CD14-positive monocyte (primary cell): ENCODE results near the gene BUD31. TPM values are rescaled to one million over a fixed set of nuclear protein-coding genes. Genes with fewer than 3 reads are reported as not detected.

Experiments used
- DNase-seq, 3 donors: peaks; one replicate each; pipeline ENCODE4 v3.0.0-alpha.2; 2011 to 2022
- H2AFZ ChIP-seq: 2 replicates; pipeline ENCODE4 v1.6.0; 2012; ENCODE audit warnings: mild to moderate bottlenecking, low read depth, low read length, inconsistent platforms; ENCODE audit not compliant: insufficient read depth, poor library complexity, severe bottlenecking
- H3K27ac ChIP-seq, 2 donors: 1 replicate in 1 of 2; 2 replicates in 1 of 2; pipeline ENCODE4 v1.5.1; 2012 to 2013; ENCODE audit warnings: low read length in 2 of 2, control low read depth in 1 of 2, inconsistent platforms in 1 of 2, low read depth in 1 of 2, mild to moderate bottlenecking in 1 of 2
- H3K27me3 ChIP-seq, 2 donors: one replicate each; pipeline versions ENCODE4 v1.6.0 to v1.6.1; 2011 to 2013; ENCODE audit warnings: low read length in 2 of 2; ENCODE audit not compliant: control insufficient read depth in 2 of 2, insufficient read depth in 2 of 2
- H3K36me3 ChIP-seq, 2 donors: replicated peaks in 1 of 2; 1 replicate in 1 of 2; 2 replicates in 1 of 2; pipeline versions ENCODE4 v1.5.1 to v1.6.1; 2012 to 2013; ENCODE audit warnings: low read length in 2 of 2, control low read depth in 1 of 2, inconsistent platforms in 1 of 2, mild to moderate bottlenecking in 1 of 2; ENCODE audit not compliant: insufficient read depth in 2 of 2, control insufficient read depth in 1 of 2
- H3K4me1 ChIP-seq, 2 donors: 1 replicate in 1 of 2; 2 replicates in 1 of 2; pipeline versions ENCODE4 v1.5.1 to v1.6.1; 2012 to 2013; ENCODE audit warnings: low read length in 2 of 2, control low read depth in 1 of 2, inconsistent platforms in 1 of 2, mild to moderate bottlenecking in 1 of 2, moderate library complexity in 1 of 2; ENCODE audit not compliant: insufficient read depth in 2 of 2, control insufficient read depth in 1 of 2
- H3K4me2 ChIP-seq: replicated peaks from 2 replicates; pipeline ENCODE3; 2012; ENCODE audit warnings: low read length, moderate library complexity, mild to moderate bottlenecking; ENCODE audit not compliant: poor library complexity, severe bottlenecking; ENCODE audit errors: extremely low read depth
- H3K4me3 ChIP-seq, 3 experiments: fragments of 200-600 bp in 1 of 3; sonication (generic) in 1 of 3; replicated peaks in 1 of 3; 1 replicate in 2 of 3; 2 replicates in 1 of 3; pipeline ENCODE4 v1.5.1; 2011 to 2013; ENCODE audit warnings: low read length in 3 of 3, mild to moderate bottlenecking in 3 of 3, control low read depth in 2 of 3, low read depth in 2 of 3, inconsistent platforms in 1 of 3, moderate library complexity in 1 of 3
- H3K79me2 ChIP-seq: 2 replicates; pipeline ENCODE4 v1.6.0; 2012; ENCODE audit warnings: mild to moderate bottlenecking, control low read depth, inconsistent platforms, low read length, moderate library complexity; ENCODE audit not compliant: insufficient read depth
- H3K9ac ChIP-seq: 2 replicates; pipeline ENCODE4 v1.6.0; 2017; ENCODE audit warnings: low read length, mild to moderate bottlenecking; ENCODE audit not compliant: insufficient read depth, poor library complexity, severe bottlenecking
- H3K9me3 ChIP-seq, 2 donors: replicated peaks in 1 of 2; 1 replicate in 1 of 2; 2 replicates in 1 of 2; pipeline versions ENCODE4 v1.5.1 to v1.6.1; 2012 to 2013; ENCODE audit warnings: low read length in 2 of 2, control low read depth in 1 of 2; ENCODE audit not compliant: control insufficient read depth in 1 of 2, insufficient read depth in 1 of 2
- H4K20me1 ChIP-seq: 2 replicates; pipeline ENCODE4 v1.6.0; 2012; ENCODE audit warnings: mild to moderate bottlenecking, low read length, control low read depth, moderate library complexity; ENCODE audit not compliant: insufficient read depth
- H3K27ac Mint-ChIP-seq, 7 donors: one replicate each; pipeline ENCODE4 v1.8.0; 2020; ENCODE audit warnings: mild to moderate bottlenecking in 7 of 7, mixed read lengths in 7 of 7, moderate library complexity in 6 of 7, inconsistent platforms in 2 of 7
- H3K27me3 Mint-ChIP-seq, 3 donors: one replicate each; pipeline ENCODE4 v1.8.0; 2021 to 2022; ENCODE audit warnings: low read depth in 3 of 3, mild to moderate bottlenecking in 3 of 3, mixed read lengths in 3 of 3, moderate library complexity in 3 of 3, inconsistent platforms in 1 of 3
- H3K36me3 Mint-ChIP-seq, 2 donors: one replicate each; pipeline ENCODE4 v1.8.0; 2020; ENCODE audit warnings: mixed read lengths in 2 of 2, inconsistent platforms in 1 of 2, mild to moderate bottlenecking in 1 of 2
- H3K4me1 Mint-ChIP-seq: one replicate; pipeline ENCODE4 v1.8.0; 2020; ENCODE audit warnings: mild to moderate bottlenecking, mixed read lengths
- H3K4me3 Mint-ChIP-seq, 2 donors: one replicate each; pipeline ENCODE4 v1.8.0; 2020; ENCODE audit warnings: mild to moderate bottlenecking in 2 of 2, mixed read lengths in 2 of 2, moderate library complexity in 1 of 2
- H3K9me3 Mint-ChIP-seq, 7 donors: one replicate each; pipeline ENCODE4 v1.8.0; 2020 to 2022; ENCODE audit warnings: mixed read lengths in 7 of 7, mild to moderate bottlenecking in 6 of 7, moderate library complexity in 6 of 7, inconsistent platforms in 2 of 7
- WGBS: methylation state at CpG from one replicate; pipeline ENCODE4 v1.1.5; 2013; ENCODE audit warnings: missing lambda C conversion rate; ENCODE audit not compliant: insufficient coverage; 5-methylcytosine and 5-hydroxymethylcytosine counted together
- intact Hi-C, 2 donors: fragments of 100-400 bp; cut with micrococcal nuclease; formaldehyde crosslinking; loops; one replicate each; pipeline versions ENCODE4 v1.15.0 to v1.15.1; 2023
- polyA plus RNA-seq, 3 donors: library from polyadenylated mRNA; depleted of rRNA in 1 of 3; unstranded in 2 of 3; stranded (reverse) in 1 of 3; fragments of 300-500 nt in 2 of 3; fragments of >200 nt in 1 of 3; fragmentation: Illumina TruSeq in 2 of 3; gene quantifications; 1 replicate in 2 of 3; 2 replicates in 1 of 3; pipeline ENCODE4 v1.2.3, GENCODE V29; 2012 to 2021
- TF ChIP-seq, protein P1 (sequence below): fragments of 200-600 bp; IDR thresholded peaks from one replicate; pipeline ENCODE4 v1.8.0; 2022; ENCODE audit warnings: antibody characterized with exemption, mild to moderate bottlenecking

The BUD31 gene
- polyA plus RNA-seq, 3 donors, result 34.3 to 256 (median 241) TPM

DNA sequence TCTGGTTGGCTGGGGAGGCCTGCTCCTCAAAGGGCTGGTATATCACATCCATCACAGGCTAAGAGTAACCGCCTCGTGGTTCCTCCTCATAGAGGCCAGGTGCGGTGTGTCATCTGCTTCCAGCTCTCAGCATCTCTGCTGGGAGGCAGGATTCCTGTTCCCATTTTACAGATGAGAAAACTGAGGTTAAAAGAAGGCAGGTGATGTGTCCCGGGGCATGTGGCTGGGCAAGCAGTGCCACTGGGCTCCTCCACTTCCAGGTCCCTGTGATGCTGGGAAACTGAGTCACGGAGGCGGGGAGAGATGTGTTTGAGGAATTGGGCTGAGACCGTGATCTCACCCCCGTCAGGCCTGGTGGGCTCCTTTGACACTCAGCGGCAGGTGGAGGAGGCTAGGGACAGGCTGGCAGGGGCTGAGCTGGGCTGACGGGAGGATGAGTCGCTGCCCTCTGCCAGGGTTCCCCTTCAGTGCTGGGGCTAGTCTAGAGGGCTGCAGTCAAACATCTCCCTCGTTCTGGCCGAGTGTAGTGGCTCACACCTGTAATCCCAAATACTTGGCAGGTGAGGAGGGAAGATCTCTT, 24.9 kb upstream of the BUD31 start:
- Histone ChIP-seq H3K27me3 (no peaks in the 10 kb centered on the region), H3K9me3 (no peaks in the 10 kb centered on the region), H3K4me1 (peaks cover 59 to 80% of the 10 kb centered on the region in 2 donors), H3K9ac (peak overlapping the region; percentile 43), H3K27ac (peak overlapping the region; percentile 59 to 74), H4K20me1 (peaks cover 94% of the 10 kb centered on the region), H3K4me3 (no peak overlapping the region), H2AFZ (no peak overlapping the region), H3K4me2 (no peak overlapping the region), H3K79me2 (peaks cover 94% of the 10 kb centered on the region), H3K36me3 (peaks cover 62 to 72% of the 10 kb centered on the region in 2 donors)
- Mint-ChIP-seq H3K36me3 (peaks cover 35 to 79% of the 10 kb centered on the region in 2 donors), H3K4me1 (peaks cover 60% of the 10 kb centered on the region), H3K4me3 (no peak overlapping the region), H3K27ac (peak overlapping the region; percentile 71 to 92 (median 86)), H3K27me3 (peaks cover 0 to 2% (median 0%) of the 10 kb centered on the region in 3 donors), H3K9me3 (peaks cover 0 to 1% (median 0%) of the 10 kb centered on the region in 7 donors)
- intact Hi-C loops, result no loop called here
- TF ChIP-seq, protein P1, sequence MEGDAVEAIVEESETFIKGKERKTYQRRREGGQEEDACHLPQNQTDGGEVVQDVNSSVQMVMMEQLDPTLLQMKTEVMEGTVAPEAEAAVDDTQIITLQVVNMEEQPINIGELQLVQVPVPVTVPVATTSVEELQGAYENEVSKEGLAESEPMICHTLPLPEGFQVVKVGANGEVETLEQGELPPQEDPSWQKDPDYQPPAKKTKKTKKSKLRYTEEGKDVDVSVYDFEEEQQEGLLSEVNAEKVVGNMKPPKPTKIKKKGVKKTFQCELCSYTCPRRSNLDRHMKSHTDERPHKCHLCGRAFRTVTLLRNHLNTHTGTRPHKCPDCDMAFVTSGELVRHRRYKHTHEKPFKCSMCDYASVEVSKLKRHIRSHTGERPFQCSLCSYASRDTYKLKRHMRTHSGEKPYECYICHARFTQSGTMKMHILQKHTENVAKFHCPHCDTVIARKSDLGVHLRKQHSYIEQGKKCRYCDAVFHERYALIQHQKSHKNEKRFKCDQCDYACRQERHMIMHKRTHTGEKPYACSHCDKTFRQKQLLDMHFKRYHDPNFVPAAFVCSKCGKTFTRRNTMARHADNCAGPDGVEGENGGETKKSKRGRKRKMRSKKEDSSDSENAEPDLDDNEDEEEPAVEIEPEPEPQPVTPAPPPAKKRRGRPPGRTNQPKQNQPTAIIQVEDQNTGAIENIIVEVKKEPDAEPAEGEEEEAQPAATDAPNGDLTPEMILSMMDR, result no peak
- 90% methylated on average over 8 of the region's 13 CpGs for WGBS
- DNase-seq, result peak in 1 of 3 donors; percentile 30

- H4K20me1 ChIP-seq, result peaks cover 98% of the 10 kb centered on the region
Observed at GRCh38 chr7:99384523-99384922, 24.2 kb upstream of the BUD31 start.

More at GRCh38 chr7:99384523-99384922, 24.2 kb upstream of the BUD31 start:
- Histone ChIP-seq H3K9ac (peak overlapping the region; percentile 43), H3K9me3 (no peaks in the 10 kb centered on the region), H3K79me2 (peaks cover 97% of the 10 kb centered on the region), H3K4me3 (no peak overlapping the region), H2AFZ (no peak overlapping the region), H3K27me3 (no peaks in the 10 kb centered on the region), H3K36me3 (peaks cover 68 to 78% of the 10 kb centered on the region in 2 donors), H3K4me1 (peaks cover 52 to 73% of the 10 kb centered on the region in 2 donors), H3K4me2 (no peak overlapping the region), H3K27ac (peak overlapping the region; percentile 59 to 74)
- intact Hi-C loops, result no loop called here
- Mint-ChIP-seq H3K4me1 (peaks cover 54% of the 10 kb centered on the region), H3K36me3 (peaks cover 35 to 83% of the 10 kb centered on the region in 2 donors), H3K4me3 (no peak overlapping the region), H3K27ac (peak overlapping the region; percentile 71 to 92 (median 84)), H3K9me3 (no peaks in the 10 kb centered on the region), H3K27me3 (peaks cover 0 to 3% (median 0%) of the 10 kb centered on the region in 3 donors)
- no peak for DNase-seq
- WGBS, result no CpG with 5 or more reads among the region's 4 CpGs
- TF ChIP-seq, protein P1, result no peak
